H1 (cell line): ENCODE measurements around the gene GRK7. TPM values are rescaled to one million over a fixed set of nuclear protein-coding genes. Genes with fewer than 3 reads are reported as not detected.
A peak's percentile ranks its signal among the peaks of the same experiment; 100 is the strongest.

ENCODE experiments used
- CHD7 ChIP-seq: fragments of 300-600 bp; sonication (generic); IDR thresholded peaks from 2 replicates; pipeline ENCODE4 v1.7.1; 2012; ENCODE audit warnings: low read length, moderate library complexity, mild to moderate bottlenecking, inconsistent platforms; ENCODE audit not compliant: insufficient replicate concordance
- CREB1 ChIP-seq: IDR thresholded peaks from 2 replicates; pipeline ENCODE4 v1.6.1; 2012; ENCODE audit warnings: inconsistent platforms
- FOSL1 ChIP-seq: IDR thresholded peaks from 2 replicates; pipeline ENCODE4 v1.6.1; 2011; ENCODE audit warnings: mild to moderate bottlenecking, low read depth, low read length, moderate library complexity; ENCODE audit not compliant: insufficient read depth
- HDAC2 ChIP-seq, 2 experiments: fragments of 300-600 bp in 1 of 2; sonication (generic) in 1 of 2; IDR thresholded peaks; 2 replicates each; pipeline ENCODE4 v1.6.1; 2011 to 2012; ENCODE audit warnings: low read depth in 2 of 2, low read length in 2 of 2, mild to moderate bottlenecking in 2 of 2, moderate library complexity in 2 of 2, borderline replicate concordance in 1 of 2, inconsistent platforms in 1 of 2
- KDM4A ChIP-seq: IDR thresholded peaks from one replicate; pipeline ENCODE4 v1.7.1; 2012; ENCODE audit warnings: low read depth, mild to moderate bottlenecking, moderate library complexity, low read length, inconsistent platforms; ENCODE audit not compliant: severe bottlenecking
- RNF2 ChIP-seq: fragments of 200-900, 300-1000 bp; sonication (generic); IDR thresholded peaks from 2 replicates; pipeline ENCODE4 v1.7.1; 2016; ENCODE audit warnings: borderline replicate concordance, low read depth, mild to moderate bottlenecking, antibody characterized with exemption, low read length; ENCODE audit not compliant: poor library complexity, severe bottlenecking; ENCODE audit errors: missing control alignments
- USF2 ChIP-seq: IDR thresholded peaks from 2 replicates; pipeline ENCODE4 v1.6.1; 2011; ENCODE audit warnings: low read length, improper control_type of control experiment
- ZNF274 ChIP-seq: IDR thresholded peaks from 2 replicates; pipeline ENCODE4 v1.7.0; 2012; ENCODE audit warnings: low read length, borderline replicate concordance; ENCODE audit errors: extremely low read depth
- polyA plus RNA-seq, 7 experiments: library from polyadenylated mRNA; depleted of rRNA in 3 of 7; stranded (reverse) in 5 of 7; unstranded in 2 of 7; fragments of >200 nt in 5 of 7; fragments of 200-250 nt in 2 of 7; gene quantifications; 1 replicate in 5 of 7; 2 replicates in 1 of 7; 4 replicates in 1 of 7; pipeline versions ENCODE4 v1.2.1 to v1.2.3, GENCODE V29; 2011 to 2013; ENCODE audit warnings: missing spikeins in 2 of 7, mixed read lengths in 2 of 7
- total RNA-seq: library from RNA; stranded (reverse); fragmentation: NEBNext Ultra II Directional; extraction: Animal tissue kit (Norgen Biotek cat#: 25700); gene quantifications from 2 replicates; pipeline ENCODE4 v1.2.1, GENCODE V29; 2021

GRK7 gene
- total and polyA plus RNA-seq, 2 of the 8 experiments (the other 6 are each of a cell fraction or from before 2014, with no cell fraction given) = not detected

GRCh38 chr3:141796081-141796888, 33.1 kb downstream of the GRK7 start (continued):
- TF ChIP-seq CREB1 = no peak
- no peak for TF ChIP-seq CHD7
- TF ChIP-seq ZNF274 = no peak
- no peak for TF ChIP-seq HDAC2 (IDR thresholded peaks at IDR 0.05; ENCODE audit: borderline replicate concordance in 1 of 2, low read depth in 2 of 2, low read length in 2 of 2)
- TF ChIP-seq USF2 = peak; percentile 64
- no peak for TF ChIP-seq KDM4A
- no peak for TF ChIP-seq RNF2
- no peak for TF ChIP-seq FOSL1
